HepG2 (cell line): ENCODE measurements around the gene EEF1AKMT3. TPM values are rescaled to one million over a fixed set of nuclear protein-coding genes. Genes with fewer than 3 reads are reported as not detected.

Experiments
- CBFB ChIP-seq: sonication (generic); formaldehyde crosslinking; IDR thresholded peaks from 2 replicates; pipeline ENCODE4 v1.4.0; 2020; ENCODE audit warnings: missing genetic modification reagents
- FOSL1 ChIP-seq: sonication (generic); formaldehyde crosslinking; IDR thresholded peaks from 2 replicates; pipeline ENCODE4 v1.9.0; 2021; ENCODE audit warnings: missing genetic modification reagents, borderline replicate concordance
- GATA4 ChIP-seq: sonication (generic); IDR thresholded peaks from 2 replicates; pipeline ENCODE4 v1.6.1; 2016; ENCODE audit warnings: antibody characterized with exemption, low read depth, borderline replicate concordance
- HOXA3 ChIP-seq: sonication (generic); formaldehyde crosslinking; IDR thresholded peaks from 2 replicates; pipeline ENCODE4 v1.5.0; 2020; ENCODE audit warnings: missing genetic modification reagents
- ISL2 ChIP-seq: sonication (generic); formaldehyde crosslinking; IDR thresholded peaks from 2 replicates; pipeline ENCODE4 v1.5.0; 2020; ENCODE audit warnings: missing genetic modification reagents
- MED13 ChIP-seq: sonication (generic); formaldehyde crosslinking; IDR thresholded peaks from 2 replicates; pipeline ENCODE4 v1.5.0; 2020; ENCODE audit warnings: missing genetic modification reagents
- NFIC ChIP-seq: IDR thresholded peaks from 2 replicates; pipeline ENCODE4 v1.6.1; 2012; ENCODE audit warnings: mild to moderate bottlenecking, low read length, inconsistent platforms
- NFKBIZ ChIP-seq: IDR thresholded peaks from 2 replicates; pipeline ENCODE4 v1.6.1; 2018; ENCODE audit warnings: missing genetic modification reagents, missing compliant biosample characterization
- NR2C2 ChIP-seq: sonication (generic); formaldehyde crosslinking; IDR thresholded peaks from 2 replicates; pipeline ENCODE4 v1.4.0; 2020; ENCODE audit warnings: missing genetic modification reagents, mild to moderate bottlenecking, moderate library complexity, borderline replicate concordance
- PHF5A ChIP-seq: IDR thresholded peaks from one replicate; pipeline ENCODE4 v1.6.1; 2018; ENCODE audit warnings: low read depth, missing genetic modification reagents; ENCODE audit not compliant: unreplicated experiment
- RCOR2 ChIP-seq: IDR thresholded peaks from 2 replicates; pipeline ENCODE4 v1.6.1; 2016; ENCODE audit warnings: missing biosample characterization, missing genetic modification reagents
- SMAD3 ChIP-seq: sonication (generic); formaldehyde crosslinking; IDR thresholded peaks from 2 replicates; pipeline ENCODE4 v1.4.0; 2020; ENCODE audit warnings: missing genetic modification reagents
- SRSF4 ChIP-seq: fragments of 200-400 bp; formaldehyde crosslinking; IDR thresholded peaks from one replicate; pipeline ENCODE4 v1.6.1; 2018; ENCODE audit warnings: mild to moderate bottlenecking, low read depth, low read length, moderate library complexity; ENCODE audit not compliant: poor library complexity, severe bottlenecking
- TAF1 ChIP-seq: sonication (generic); formaldehyde crosslinking; IDR thresholded peaks from 2 replicates; pipeline ENCODE4 v1.4.0; 2020; ENCODE audit warnings: missing genetic modification reagents
- ZEB1 ChIP-seq: IDR thresholded peaks from 2 replicates; pipeline ENCODE4 v1.6.1; 2012; ENCODE audit warnings: mild to moderate bottlenecking, low read depth, inconsistent platforms; ENCODE audit not compliant: insufficient replicate concordance
- ZFAT ChIP-seq: sonication (generic); formaldehyde crosslinking; conservative IDR thresholded peaks from 2 replicates; pipeline ENCODE4 v1.8.1; 2023; ENCODE audit warnings: missing genetic modification reagents, inconsistent platforms
- ZNF101 ChIP-seq: sonication (generic); formaldehyde crosslinking; IDR thresholded peaks from 2 replicates; pipeline ENCODE4 v1.4.0; 2020; ENCODE audit warnings: mild to moderate bottlenecking, low read depth, missing genetic modification reagents, borderline replicate concordance
- ZNF777 ChIP-seq: sonication (generic); formaldehyde crosslinking; IDR thresholded peaks from 2 replicates; pipeline ENCODE4 v1.4.0; 2020; ENCODE audit warnings: missing genetic modification reagents
- polyA plus RNA-seq, 8 experiments: library from polyadenylated mRNA; depleted of rRNA in 3 of 8; stranded (reverse) in 7 of 8; unstranded in 1 of 8; fragments of >200 nt; fragmentation: Illumina TruSeq in 4 of 8; extraction: Trizol in 4 of 8; gene quantifications; 2 replicates each; pipeline versions ENCODE4 v1.2.1 to v1.2.3, GENCODE V29; 2011 to 2016; ENCODE audit warnings: low read depth in 4 of 8, missing spikeins in 1 of 8, mixed read lengths in 1 of 8; ENCODE audit not compliant: insufficient read depth in 1 of 8
- total RNA-seq, 5 experiments: library from RNA; depleted of rRNA; stranded (reverse); fragments of >200 nt; fragmentation: Illumina TruSeq; extraction: Trizol; gene quantifications; 2 replicates each; pipeline ENCODE4 v1.2.3, GENCODE V29; 2016; ENCODE audit warnings: low read depth in 1 of 5
- TF ChIP-seq, protein P1 (sequence below): sonication (generic); formaldehyde crosslinking; IDR thresholded peaks from 2 replicates; pipeline ENCODE4 v1.4.0; 2020; ENCODE audit warnings: missing genetic modification reagents
- TF ChIP-seq, protein P2 (sequence below): sonication (generic); formaldehyde crosslinking; IDR thresholded peaks from 2 replicates; pipeline ENCODE4 v1.4.0; 2020; ENCODE audit warnings: missing genetic modification reagents, low read depth, mild to moderate bottlenecking, borderline replicate concordance
- TF ChIP-seq, protein P3 (sequence below): sonication (generic); formaldehyde crosslinking; IDR thresholded peaks from 2 replicates; pipeline ENCODE4 v1.5.0; 2020; ENCODE audit warnings: missing genetic modification reagents

EEF1AKMT3 gene
- total and polyA plus RNA-seq, 2 of the 13 experiments (the other 11 are each of a cell fraction or from before 2014, with no cell fraction given), result 4.7 to 11.4 TPM

DNA sequence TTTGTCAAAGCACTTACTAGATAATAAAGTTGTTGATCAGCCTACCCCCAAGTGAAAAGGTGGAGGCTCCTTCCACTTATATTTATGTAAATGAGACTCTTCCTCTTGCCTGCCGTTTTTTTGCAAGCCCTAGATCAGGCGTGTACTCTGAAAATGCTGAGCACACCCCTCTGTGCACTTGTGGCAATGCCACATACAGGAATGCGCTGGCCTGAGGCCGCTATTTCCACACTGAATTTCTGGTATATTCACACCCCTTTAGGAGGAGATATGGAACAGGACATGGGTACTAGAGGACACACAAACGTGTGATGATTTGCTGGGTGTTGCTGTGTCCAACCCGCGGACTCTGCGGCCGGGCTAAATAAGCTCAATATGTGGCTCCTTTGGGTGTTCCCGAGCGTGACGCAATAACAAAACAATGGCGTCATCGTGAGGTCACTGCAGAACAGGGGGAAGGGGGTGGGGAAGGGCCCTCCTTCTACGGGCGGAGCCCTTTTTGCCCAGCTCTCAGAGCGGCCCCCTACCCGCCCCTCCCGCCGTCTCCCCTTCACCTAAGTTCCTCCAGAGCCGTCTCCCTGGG, 28.1 kb upstream of the EEF1AKMT3 start (continued):
- no peak for TF ChIP-seq ZEB1
- peak; percentile 21; the same call in 1 of the 2 replicates for TF ChIP-seq GATA4
- no peak for TF ChIP-seq CBFB (CRISPR knock-in tag)
- no peak for TF ChIP-seq ZFAT (CRISPR knock-in tag)
- TF ChIP-seq, protein P1, sequence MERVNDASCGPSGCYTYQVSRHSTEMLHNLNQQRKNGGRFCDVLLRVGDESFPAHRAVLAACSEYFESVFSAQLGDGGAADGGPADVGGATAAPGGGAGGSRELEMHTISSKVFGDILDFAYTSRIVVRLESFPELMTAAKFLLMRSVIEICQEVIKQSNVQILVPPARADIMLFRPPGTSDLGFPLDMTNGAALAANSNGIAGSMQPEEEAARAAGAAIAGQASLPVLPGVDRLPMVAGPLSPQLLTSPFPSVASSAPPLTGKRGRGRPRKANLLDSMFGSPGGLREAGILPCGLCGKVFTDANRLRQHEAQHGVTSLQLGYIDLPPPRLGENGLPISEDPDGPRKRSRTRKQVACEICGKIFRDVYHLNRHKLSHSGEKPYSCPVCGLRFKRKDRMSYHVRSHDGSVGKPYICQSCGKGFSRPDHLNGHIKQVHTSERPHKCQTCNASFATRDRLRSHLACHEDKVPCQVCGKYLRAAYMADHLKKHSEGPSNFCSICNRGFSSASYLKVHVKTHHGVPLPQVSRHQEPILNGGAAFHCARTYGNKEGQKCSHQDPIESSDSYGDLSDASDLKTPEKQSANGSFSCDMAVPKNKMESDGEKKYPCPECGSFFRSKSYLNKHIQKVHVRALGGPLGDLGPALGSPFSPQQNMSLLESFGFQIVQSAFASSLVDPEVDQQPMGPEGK (CRISPR knock-in tag), result no peak
- peak; percentile 47; the same call in 1 of the 2 replicates for TF ChIP-seq ISL2 (CRISPR knock-in tag)
- TF ChIP-seq ZNF101 (CRISPR knock-in tag), result no peak
- TF ChIP-seq NR2C2 (CRISPR knock-in tag), result no peak
- TF ChIP-seq ZNF777 (CRISPR knock-in tag), result no peak
- peak; percentile 41 for TF ChIP-seq PHF5A (CRISPR knock-in tag)
- TF ChIP-seq RCOR2 (CRISPR knock-in tag), result peak; percentile 12; the same call in 1 of the 2 replicates
- peak; percentile 16; the same call in 1 of the 2 replicates for TF ChIP-seq SMAD3 (CRISPR knock-in tag)
- no peak for TF ChIP-seq SRSF4
- peak; percentile 99 for TF ChIP-seq HOXA3 (CRISPR knock-in tag)
- TF ChIP-seq, protein P2, sequence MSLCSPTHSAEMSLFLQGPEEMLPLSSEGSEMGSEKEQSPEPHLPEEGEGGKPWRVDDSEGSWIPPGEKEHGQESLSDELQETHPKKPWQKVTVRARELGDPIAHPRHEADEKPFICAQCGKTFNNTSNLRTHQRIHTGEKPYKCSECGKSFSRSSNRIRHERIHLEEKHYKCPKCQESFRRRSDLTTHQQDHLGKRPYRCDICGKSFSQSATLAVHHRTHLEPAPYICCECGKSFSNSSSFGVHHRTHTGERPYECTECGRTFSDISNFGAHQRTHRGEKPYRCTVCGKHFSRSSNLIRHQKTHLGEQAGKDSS, result no peak
- TF ChIP-seq NFKBIZ (CRISPR knock-in tag), result no peak
- TF ChIP-seq, protein P3, sequence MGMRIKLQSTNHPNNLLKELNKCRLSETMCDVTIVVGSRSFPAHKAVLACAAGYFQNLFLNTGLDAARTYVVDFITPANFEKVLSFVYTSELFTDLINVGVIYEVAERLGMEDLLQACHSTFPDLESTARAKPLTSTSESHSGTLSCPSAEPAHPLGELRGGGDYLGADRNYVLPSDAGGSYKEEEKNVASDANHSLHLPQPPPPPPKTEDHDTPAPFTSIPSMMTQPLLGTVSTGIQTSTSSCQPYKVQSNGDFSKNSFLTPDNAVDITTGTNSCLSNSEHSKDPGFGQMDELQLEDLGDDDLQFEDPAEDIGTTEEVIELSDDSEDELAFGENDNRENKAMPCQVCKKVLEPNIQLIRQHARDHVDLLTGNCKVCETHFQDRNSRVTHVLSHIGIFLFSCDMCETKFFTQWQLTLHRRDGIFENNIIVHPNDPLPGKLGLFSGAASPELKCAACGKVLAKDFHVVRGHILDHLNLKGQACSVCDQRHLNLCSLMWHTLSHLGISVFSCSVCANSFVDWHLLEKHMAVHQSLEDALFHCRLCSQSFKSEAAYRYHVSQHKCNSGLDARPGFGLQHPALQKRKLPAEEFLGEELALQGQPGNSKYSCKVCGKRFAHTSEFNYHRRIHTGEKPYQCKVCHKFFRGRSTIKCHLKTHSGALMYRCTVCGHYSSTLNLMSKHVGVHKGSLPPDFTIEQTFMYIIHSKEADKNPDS (CRISPR knock-in tag), result no peak
- TF ChIP-seq NFIC, result no peak
- TF ChIP-seq FOSL1 (CRISPR knock-in tag), result no peak
- peak; percentile 6; the same call in 1 of the 2 replicates for TF ChIP-seq TAF1 (CRISPR knock-in tag)
- TF ChIP-seq MED13, result no peak
